Ishikawa (cell line): ENCODE data around the gene MED15.

Experiments
- CEBPB ChIP-seq: IDR thresholded peaks from 2 replicates; pipeline ENCODE4 v1.6.1; 2012
- CREB1 ChIP-seq: IDR thresholded peaks from 2 replicates; pipeline ENCODE4 v1.6.1; 2012; ENCODE audit warnings: low read depth
- EGR1 ChIP-seq: IDR thresholded peaks from 2 replicates; pipeline ENCODE4 v1.6.1; 2012
- EP300 ChIP-seq: IDR thresholded peaks from 2 replicates; pipeline ENCODE4 v1.6.1; 2012; ENCODE audit warnings: borderline replicate concordance
- FOXM1 ChIP-seq: IDR thresholded peaks from 2 replicates; pipeline ENCODE4 v1.6.1; 2012; ENCODE audit warnings: low read depth, borderline replicate concordance
- NFIC ChIP-seq: IDR thresholded peaks from 2 replicates; pipeline ENCODE4 v1.6.1; 2012
- RAD21 ChIP-seq: IDR thresholded peaks from 2 replicates; pipeline ENCODE4 v1.6.1; 2012; ENCODE audit warnings: low read depth
- TAF1 ChIP-seq: IDR thresholded peaks from 2 replicates; pipeline ENCODE4 v1.6.1; 2012; ENCODE audit warnings: low read depth, mild to moderate bottlenecking
- TCF12 ChIP-seq: IDR thresholded peaks from 2 replicates; pipeline ENCODE4 v1.6.1; 2012; ENCODE audit warnings: low read depth
- TEAD4 ChIP-seq: IDR thresholded peaks from 2 replicates; pipeline ENCODE4 v1.6.1; 2012
- USF1 ChIP-seq: IDR thresholded peaks from 2 replicates; pipeline ENCODE4 v1.6.1; 2012
- YY1 ChIP-seq: IDR thresholded peaks from 2 replicates; pipeline ENCODE4 v1.6.1; 2012; ENCODE audit warnings: low read depth
- ZBTB7A ChIP-seq: IDR thresholded peaks from 2 replicates; pipeline ENCODE4 v1.6.1; 2012; ENCODE audit warnings: low read depth
- TF ChIP-seq, protein P1 (sequence below): IDR thresholded peaks from 2 replicates; pipeline ENCODE4 v1.6.1; 2012; ENCODE audit warnings: low read depth, mild to moderate bottlenecking
- TF ChIP-seq, protein P2 (sequence below): IDR thresholded peaks from 2 replicates; pipeline ENCODE4 v1.6.1; 2012

Gene MED15

GRCh38 chr22:20520093-20520511 is 12.7 kb downstream of the MED15 start:
- TF ChIP-seq, protein P1, sequence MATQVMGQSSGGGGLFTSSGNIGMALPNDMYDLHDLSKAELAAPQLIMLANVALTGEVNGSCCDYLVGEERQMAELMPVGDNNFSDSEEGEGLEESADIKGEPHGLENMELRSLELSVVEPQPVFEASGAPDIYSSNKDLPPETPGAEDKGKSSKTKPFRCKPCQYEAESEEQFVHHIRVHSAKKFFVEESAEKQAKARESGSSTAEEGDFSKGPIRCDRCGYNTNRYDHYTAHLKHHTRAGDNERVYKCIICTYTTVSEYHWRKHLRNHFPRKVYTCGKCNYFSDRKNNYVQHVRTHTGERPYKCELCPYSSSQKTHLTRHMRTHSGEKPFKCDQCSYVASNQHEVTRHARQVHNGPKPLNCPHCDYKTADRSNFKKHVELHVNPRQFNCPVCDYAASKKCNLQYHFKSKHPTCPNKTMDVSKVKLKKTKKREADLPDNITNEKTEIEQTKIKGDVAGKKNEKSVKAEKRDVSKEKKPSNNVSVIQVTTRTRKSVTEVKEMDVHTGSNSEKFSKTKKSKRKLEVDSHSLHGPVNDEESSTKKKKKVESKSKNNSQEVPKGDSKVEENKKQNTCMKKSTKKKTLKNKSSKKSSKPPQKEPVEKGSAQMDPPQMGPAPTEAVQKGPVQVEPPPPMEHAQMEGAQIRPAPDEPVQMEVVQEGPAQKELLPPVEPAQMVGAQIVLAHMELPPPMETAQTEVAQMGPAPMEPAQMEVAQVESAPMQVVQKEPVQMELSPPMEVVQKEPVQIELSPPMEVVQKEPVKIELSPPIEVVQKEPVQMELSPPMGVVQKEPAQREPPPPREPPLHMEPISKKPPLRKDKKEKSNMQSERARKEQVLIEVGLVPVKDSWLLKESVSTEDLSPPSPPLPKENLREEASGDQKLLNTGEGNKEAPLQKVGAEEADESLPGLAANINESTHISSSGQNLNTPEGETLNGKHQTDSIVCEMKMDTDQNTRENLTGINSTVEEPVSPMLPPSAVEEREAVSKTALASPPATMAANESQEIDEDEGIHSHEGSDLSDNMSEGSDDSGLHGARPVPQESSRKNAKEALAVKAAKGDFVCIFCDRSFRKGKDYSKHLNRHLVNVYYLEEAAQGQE, result no peak
- TF ChIP-seq ZBTB7A (no peak), YY1 (no peak), TCF12 (no peak), RAD21 (no peak), TEAD4 (no peak), TAF1 (no peak), FOXM1 (no peak), CREB1 (no peak), EGR1 (no peak), EP300 (no peak), NFIC (no peak), CEBPB (no peak), USF1 (no peak)
- TF ChIP-seq, protein P2, sequence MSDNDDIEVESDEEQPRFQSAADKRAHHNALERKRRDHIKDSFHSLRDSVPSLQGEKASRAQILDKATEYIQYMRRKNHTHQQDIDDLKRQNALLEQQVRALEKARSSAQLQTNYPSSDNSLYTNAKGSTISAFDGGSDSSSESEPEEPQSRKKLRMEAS, result no peak

DNA sequence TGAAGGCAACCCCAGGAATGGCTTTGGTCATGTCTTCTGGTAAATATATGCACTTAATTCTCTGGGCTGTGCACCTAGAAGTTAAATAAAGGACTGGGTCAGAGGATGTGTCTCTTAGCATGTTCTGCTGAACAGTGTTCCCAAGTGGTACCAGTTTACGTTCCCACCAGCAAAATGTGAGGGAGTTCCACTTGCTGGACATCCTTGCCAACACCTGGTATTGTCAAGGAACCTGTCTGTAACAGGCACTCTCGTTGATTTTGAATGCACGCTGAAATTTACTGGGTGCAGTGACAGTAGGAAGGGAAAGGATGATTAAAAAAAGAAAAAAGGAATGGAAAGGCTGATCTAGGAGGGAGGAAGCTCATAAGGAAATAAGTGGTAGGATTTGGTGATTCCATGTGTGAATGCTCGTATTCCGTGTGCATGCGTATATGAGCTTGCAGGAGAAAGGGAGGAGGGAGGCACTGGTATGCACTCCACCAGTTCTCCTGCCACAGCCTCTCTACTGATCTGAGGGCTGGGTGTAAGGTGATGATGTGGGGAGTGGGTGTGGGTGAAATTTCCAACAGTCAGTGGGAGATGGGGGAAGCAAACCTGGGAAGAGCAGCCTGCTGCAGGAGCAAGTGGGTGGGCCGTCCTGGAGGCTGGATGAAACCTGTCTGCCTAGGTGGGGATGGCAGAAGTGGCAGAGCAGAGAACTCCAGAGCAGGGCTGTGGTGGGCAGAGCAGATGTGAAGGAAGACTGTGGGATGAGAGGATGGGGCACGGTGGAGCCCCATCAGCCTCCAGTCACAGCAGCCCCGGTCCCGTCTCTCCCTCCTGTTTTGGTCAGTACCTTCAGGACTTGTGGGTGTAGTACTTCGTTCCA is 15.0 kb downstream of the MED15 start:
- TF ChIP-seq EGR1, result no peak
- no peak for TF ChIP-seq RAD21
- TF ChIP-seq, protein P2, result no peak
- TF ChIP-seq FOXM1, result no peak
- TF ChIP-seq YY1, result no peak
- TF ChIP-seq TEAD4, result no peak
- no peak for TF ChIP-seq CEBPB
- TF ChIP-seq NFIC, result no peak
- no peak for TF ChIP-seq ZBTB7A
- no peak for TF ChIP-seq USF1
- TF ChIP-seq, protein P1, result no peak
- no peak for TF ChIP-seq EP300
- no peak for TF ChIP-seq CREB1
- TF ChIP-seq TCF12, result no peak
- TF ChIP-seq TAF1, result no peak

GRCh38 chr22:20523086-20523983 is 15.9 kb downstream of the MED15 start:
- TF ChIP-seq RAD21 (no peak), TCF12 (no peak)

DNA sequence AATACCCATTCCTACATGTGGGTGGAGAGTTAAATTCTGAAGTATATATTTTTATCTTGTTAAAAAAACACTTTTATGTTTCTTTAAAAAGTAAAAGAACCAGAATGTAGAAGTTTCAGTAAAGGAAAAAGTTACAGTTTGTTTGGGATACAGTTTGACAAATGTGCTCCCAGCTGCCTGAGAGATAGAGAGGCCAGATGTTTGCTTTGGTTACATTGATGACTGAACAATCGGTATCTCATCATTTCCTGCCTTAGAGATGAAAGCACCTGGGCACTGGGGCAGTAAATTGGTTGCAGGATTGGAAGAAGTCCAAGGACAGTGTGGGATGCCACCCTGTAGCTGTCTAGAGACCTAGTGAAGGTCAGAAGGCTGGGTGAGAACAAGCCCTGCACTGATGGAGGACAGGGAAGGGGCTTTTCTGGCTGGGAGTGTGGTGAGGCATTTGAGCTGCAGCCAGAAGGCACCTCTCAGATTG is 16.6 kb downstream of the MED15 start:
- no peak for TF ChIP-seq TEAD4
- no peak for TF ChIP-seq RAD21
- TF ChIP-seq EP300, result no peak
- no peak for TF ChIP-seq USF1
- no peak for TF ChIP-seq FOXM1
- TF ChIP-seq TCF12, result no peak
- TF ChIP-seq, protein P1, result no peak
- TF ChIP-seq CREB1, result no peak
- no peak for TF ChIP-seq TAF1
- TF ChIP-seq EGR1, result no peak
- no peak for TF ChIP-seq CEBPB
- no peak for TF ChIP-seq NFIC
- TF ChIP-seq ZBTB7A, result no peak
- TF ChIP-seq, protein P2, result no peak
- no peak for TF ChIP-seq YY1
